Lung (tissue), 12 donors: ENCODE data around the gene STIP1. TPM values are rescaled to one million over a fixed set of nuclear protein-coding genes. Genes with fewer than 3 reads are reported as not detected.

Source experiments
- ATAC-seq: fragments of 200-7000 bp; cut with Tn5 transposase; one replicate; pipeline ENCODE4 v1.9.1; 2020; ENCODE audit warnings: moderate number of reproducible peaks; ENCODE audit not compliant: insufficient read depth, low FRiP score
- DNase-seq, 3 donors: peaks; one replicate each; pipeline ENCODE4 v3.0.0-alpha.2; 2013 to 2017
- H3K27ac ChIP-seq, 2 donors: one replicate each; pipeline ENCODE4 v1.5.1; 2013; ENCODE audit warnings: mild to moderate bottlenecking in 2 of 2, moderate library complexity in 2 of 2, control low read depth in 1 of 2, inconsistent platforms in 1 of 2, low read depth in 1 of 2, low read length in 1 of 2
- H3K27me3 ChIP-seq, 3 donors: one replicate each; pipeline ENCODE4 v1.5.1; 2013; ENCODE audit warnings: low read length in 2 of 3; ENCODE audit not compliant: control insufficient read depth in 3 of 3, insufficient read depth in 3 of 3
- H3K36me3 ChIP-seq, 4 donors: one replicate each; pipeline ENCODE4 v1.5.1; 2013; ENCODE audit warnings: low read length in 4 of 4, mild to moderate bottlenecking in 1 of 4, moderate library complexity in 1 of 4; ENCODE audit not compliant: control insufficient read depth in 4 of 4, insufficient read depth in 4 of 4
- H3K4me1 ChIP-seq, 5 donors: one replicate each; pipeline ENCODE4 v1.5.1; 2013; ENCODE audit warnings: low read length in 5 of 5, mild to moderate bottlenecking in 2 of 5, moderate library complexity in 1 of 5; ENCODE audit not compliant: control insufficient read depth in 5 of 5, insufficient read depth in 5 of 5
- H3K4me3 ChIP-seq: one replicate; pipeline ENCODE4 v1.5.1; 2013; ENCODE audit warnings: mild to moderate bottlenecking, control low read depth, moderate library complexity
- H3K9ac ChIP-seq, 2 donors: one replicate each; pipeline ENCODE4 v1.5.1; 2013; ENCODE audit warnings: low read length in 2 of 2, control low read depth in 1 of 2; ENCODE audit not compliant: insufficient read depth in 1 of 2
- H3K9me3 ChIP-seq, 4 donors: one replicate each; pipeline ENCODE4 v1.5.1; 2013; ENCODE audit warnings: low read length in 3 of 4, mild to moderate bottlenecking in 1 of 4, moderate library complexity in 1 of 4; ENCODE audit not compliant: control insufficient read depth in 4 of 4, insufficient read depth in 3 of 4
- WGBS, 2 donors: extraction: QIAGEN DNeasy Blood & Tissue Kit; methylation state at CpG; one replicate each; pipeline ENCODE4 v1.1.7; 2013; 5-methylcytosine and 5-hydroxymethylcytosine counted together
- polyA plus RNA-seq, 2 donors: library from polyadenylated mRNA; stranded (reverse); fragments of 200-250 nt; gene quantifications; one replicate each; pipeline ENCODE4 v1.2.1, GENCODE V29; 2013
- total RNA-seq, 2 donors: library from RNA; depleted of rRNA in 1 of 2; stranded (reverse); fragments of >200 nt in 1 of 2; gene quantifications; one replicate each; pipeline ENCODE4 v1.2.1, GENCODE V29; 2014 to 2021
- TF ChIP-seq, protein P1 (sequence below): IDR thresholded peaks from 2 replicates; pipeline ENCODE4 v1.5.1; 2012; ENCODE audit warnings: mild to moderate bottlenecking; ENCODE audit errors: control extremely low read depth, extremely low read depth
- donor health status: control.
- donor health status: control.
- donor health status: Bipolar disorder and iron deficiency.
- donor health status: healthy.
- donor health status: DM: yes; HTN: yes; CAD: no.

The STIP1 gene
- total and polyA plus RNA-seq, 4 donors: 75.9 to 122 (median 94.8) TPM

DNA sequence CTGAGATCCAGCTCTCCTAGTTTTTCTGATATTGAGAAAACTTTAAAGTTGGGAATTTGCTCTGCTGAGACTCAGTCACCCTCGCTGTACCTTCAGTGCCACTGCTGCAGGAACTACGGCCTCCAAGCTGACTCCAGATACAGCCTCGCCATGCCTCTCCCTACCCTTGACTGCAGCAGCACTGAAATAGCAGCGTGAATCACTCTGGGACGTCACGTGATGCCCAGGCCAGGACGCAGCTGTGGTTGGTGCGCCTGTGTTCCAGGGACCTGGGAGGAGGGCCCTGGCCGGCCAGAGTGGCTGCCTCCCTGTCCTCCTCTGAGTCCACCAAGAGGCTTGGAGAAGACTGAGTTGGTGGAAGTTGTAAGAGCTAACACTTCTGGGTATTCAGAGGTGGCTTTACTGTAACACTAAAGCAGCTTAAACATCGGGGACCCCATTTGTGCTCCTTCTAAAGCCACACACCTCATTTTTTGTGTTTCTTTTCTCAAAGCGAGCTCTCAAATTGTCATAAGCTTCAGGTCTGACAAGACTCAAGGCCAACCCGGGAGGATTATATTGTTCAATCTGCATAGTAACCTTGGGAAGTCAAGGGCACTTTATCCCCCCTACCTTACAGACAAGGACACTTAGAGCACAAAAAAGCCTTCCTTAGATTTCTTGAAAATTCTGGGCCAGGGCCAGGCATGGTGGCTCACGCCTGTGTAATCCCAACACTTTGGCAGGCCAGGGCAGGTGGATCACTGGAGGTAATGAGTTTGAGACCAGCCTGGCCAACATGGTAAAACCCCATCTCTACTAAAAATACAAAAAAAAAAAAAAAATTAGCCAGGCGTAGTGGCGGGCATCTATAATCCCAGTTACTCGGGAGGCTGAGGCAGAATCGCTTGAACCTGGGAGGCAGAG lies 4.2 kb upstream of the STIP1 start:
- Histone ChIP-seq H3K4me3 (no peak overlapping the region), H3K27ac (peak overlapping the region; percentile 61 to 83), H3K27me3 (no peaks in the 10 kb centered on the region), H3K36me3 (no peaks in the 10 kb centered on the region), H3K9ac (peak overlapping the region in 1 of 2 donors; percentile 60), H3K9me3 (no peaks in the 10 kb centered on the region), H3K4me1 (peaks cover 0 to 28% (median 0%) of the 10 kb centered on the region in 5 donors)
- TF ChIP-seq, protein P1, sequence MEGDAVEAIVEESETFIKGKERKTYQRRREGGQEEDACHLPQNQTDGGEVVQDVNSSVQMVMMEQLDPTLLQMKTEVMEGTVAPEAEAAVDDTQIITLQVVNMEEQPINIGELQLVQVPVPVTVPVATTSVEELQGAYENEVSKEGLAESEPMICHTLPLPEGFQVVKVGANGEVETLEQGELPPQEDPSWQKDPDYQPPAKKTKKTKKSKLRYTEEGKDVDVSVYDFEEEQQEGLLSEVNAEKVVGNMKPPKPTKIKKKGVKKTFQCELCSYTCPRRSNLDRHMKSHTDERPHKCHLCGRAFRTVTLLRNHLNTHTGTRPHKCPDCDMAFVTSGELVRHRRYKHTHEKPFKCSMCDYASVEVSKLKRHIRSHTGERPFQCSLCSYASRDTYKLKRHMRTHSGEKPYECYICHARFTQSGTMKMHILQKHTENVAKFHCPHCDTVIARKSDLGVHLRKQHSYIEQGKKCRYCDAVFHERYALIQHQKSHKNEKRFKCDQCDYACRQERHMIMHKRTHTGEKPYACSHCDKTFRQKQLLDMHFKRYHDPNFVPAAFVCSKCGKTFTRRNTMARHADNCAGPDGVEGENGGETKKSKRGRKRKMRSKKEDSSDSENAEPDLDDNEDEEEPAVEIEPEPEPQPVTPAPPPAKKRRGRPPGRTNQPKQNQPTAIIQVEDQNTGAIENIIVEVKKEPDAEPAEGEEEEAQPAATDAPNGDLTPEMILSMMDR: no peak
- 43 to 44% methylated on average over 15 to 17 of the region's 17 CpGs for WGBS, 2 donors
- ATAC-seq: no peak
- peak; percentile 90 to 94 (median 90) for DNase-seq

DNA sequence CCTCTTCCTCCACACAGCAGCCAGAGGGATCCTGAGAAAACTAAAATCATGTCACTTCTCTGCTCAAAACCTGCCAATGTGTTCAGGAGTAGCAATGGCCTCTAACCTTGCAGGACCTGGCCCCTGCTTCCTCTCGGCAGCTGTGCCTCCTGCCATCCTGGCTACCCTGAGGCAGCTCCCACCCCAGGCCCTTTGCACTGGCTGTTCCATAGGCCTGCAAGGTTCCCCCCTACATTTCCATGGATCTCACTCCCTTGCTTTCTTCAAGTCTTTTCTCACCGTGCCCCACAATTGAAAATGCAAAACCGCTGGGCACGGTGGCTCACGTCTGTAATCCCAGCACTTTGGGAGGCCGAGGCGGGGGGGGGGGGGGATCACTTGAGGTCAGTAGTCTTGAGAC lies 2.1 kb upstream of the STIP1 start:
- Histone ChIP-seq H3K4me1 (peaks cover 0 to 28% (median 0%) of the 10 kb centered on the region in 5 donors), H3K27ac (peak overlapping the region in 1 of 2 donors; percentile 27), H3K36me3 (peaks cover 0 to 6% (median 0%) of the 10 kb centered on the region in 4 donors), H3K4me3 (no peak overlapping the region), H3K9ac (no peak overlapping the region), H3K27me3 (no peaks in the 10 kb centered on the region), H3K9me3 (no peaks in the 10 kb centered on the region)
- WGBS, 2 donors: 90 to 93% methylated on average over 6 to 7 of the region's 7 CpGs
- ATAC-seq (no peak), DNase-seq (no peak)
- TF ChIP-seq, protein P1: no peak

DNA sequence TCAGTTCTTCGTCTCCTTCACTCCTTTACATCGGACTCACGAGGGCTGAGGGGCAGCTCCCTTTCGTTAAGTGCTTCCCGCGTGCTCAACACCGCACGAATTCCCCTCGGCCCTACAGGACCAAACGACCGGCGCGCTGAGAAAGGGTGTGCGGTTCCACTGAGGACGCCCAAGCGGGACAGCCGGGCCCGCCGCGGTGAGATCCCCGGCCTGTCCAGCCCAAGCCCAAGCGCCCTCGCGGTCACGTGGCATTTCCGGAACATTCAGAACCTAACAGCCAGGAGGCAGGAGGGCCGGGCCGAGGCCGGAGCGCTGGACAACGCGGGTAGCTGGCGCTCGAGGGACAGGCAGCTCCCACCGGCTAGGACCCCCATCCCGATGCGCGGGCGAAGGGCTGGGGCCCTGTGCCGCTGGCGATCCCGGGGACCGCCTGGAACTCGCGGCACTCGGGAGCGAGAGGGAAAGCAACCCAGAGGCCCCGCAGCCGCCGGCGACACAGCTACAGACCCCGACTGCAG lies 737 bp upstream of the STIP1 start:
- WGBS, 2 donors: 0% methylated on average over 52 of the region's 52 CpGs
- H3K27ac ChIP-seq: peak overlapping the region; percentile 93 to 98
- TF ChIP-seq, protein P1: no peak
- no peaks in the 10 kb centered on the region for H3K9me3 ChIP-seq
- peak; percentile 39 for ATAC-seq
- peak overlapping the region; percentile 69 for H3K4me3 ChIP-seq
- peaks cover 0 to 33% (median 4%) of the 10 kb centered on the region in 5 donors for H3K4me1 ChIP-seq
- H3K9ac ChIP-seq: peak overlapping the region; percentile 60 to 75
- H3K36me3 ChIP-seq: peaks cover 0 to 6% (median 0%) of the 10 kb centered on the region in 4 donors
- H3K27me3 ChIP-seq: no peaks in the 10 kb centered on the region
- DNase-seq: peak in 1 of 3 donors; percentile 85
